Measurements from ENCODE around the gene CD1C.

DNA sequence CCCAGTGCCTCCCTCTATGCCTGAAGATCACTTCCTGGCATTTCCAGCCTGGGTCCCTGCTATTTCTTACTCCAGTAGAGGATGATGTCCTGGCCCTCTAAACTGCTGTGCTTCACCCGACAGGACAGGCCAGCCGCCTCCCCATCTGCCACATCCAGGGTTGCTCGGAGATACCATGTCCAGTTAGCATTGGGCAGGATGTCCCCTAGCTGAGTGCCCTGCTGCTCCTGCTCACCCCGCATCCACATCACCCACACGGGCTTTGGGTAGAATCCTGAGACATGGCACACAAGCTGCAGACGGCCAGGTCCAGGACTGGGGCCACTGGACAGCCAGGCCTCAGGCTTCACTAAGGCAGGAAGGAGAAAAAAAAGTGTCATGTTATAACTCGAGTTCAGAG is 39.6 kb downstream of the CD1C start:
- TF ChIP-seq, protein P1, sequence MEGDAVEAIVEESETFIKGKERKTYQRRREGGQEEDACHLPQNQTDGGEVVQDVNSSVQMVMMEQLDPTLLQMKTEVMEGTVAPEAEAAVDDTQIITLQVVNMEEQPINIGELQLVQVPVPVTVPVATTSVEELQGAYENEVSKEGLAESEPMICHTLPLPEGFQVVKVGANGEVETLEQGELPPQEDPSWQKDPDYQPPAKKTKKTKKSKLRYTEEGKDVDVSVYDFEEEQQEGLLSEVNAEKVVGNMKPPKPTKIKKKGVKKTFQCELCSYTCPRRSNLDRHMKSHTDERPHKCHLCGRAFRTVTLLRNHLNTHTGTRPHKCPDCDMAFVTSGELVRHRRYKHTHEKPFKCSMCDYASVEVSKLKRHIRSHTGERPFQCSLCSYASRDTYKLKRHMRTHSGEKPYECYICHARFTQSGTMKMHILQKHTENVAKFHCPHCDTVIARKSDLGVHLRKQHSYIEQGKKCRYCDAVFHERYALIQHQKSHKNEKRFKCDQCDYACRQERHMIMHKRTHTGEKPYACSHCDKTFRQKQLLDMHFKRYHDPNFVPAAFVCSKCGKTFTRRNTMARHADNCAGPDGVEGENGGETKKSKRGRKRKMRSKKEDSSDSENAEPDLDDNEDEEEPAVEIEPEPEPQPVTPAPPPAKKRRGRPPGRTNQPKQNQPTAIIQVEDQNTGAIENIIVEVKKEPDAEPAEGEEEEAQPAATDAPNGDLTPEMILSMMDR (IDR thresholded peaks at IDR 0.05) = no peak
- no peak for TF ChIP-seq POLR2A (IDR thresholded peaks at IDR 0.05)
